SKM-1 (cell line): Measurements from ENCODE around the gene YIPF7.

Experiments
- DNase-seq: peaks from one replicate; lab custom pipeline; 2025; ENCODE audit not compliant: unreplicated experiment; lab: John Stamatoyannopoulos, UW

Gene YIPF7

GRCh38 chr4:44651425-44651824, at the start of gene YIPF7:
Gene YIPF7, minus strand, starts transcription at chr4:44651625. Its CDS starts 1,525 bp downstream, at chr4:44650100.
- no peak for DNase-seq

GRCh38 chr4:44701037-44701436, 49.6 kb upstream of the YIPF7 start:
- no peak for DNase-seq

- DNase-seq: no peak
Measured at GRCh38 chr4:44700427-44700826, 49.0 kb upstream of the YIPF7 start.

GRCh38 chr4:44684648-44685047, 33.2 kb upstream of the YIPF7 start:
- DNase-seq: no peak

GRCh38 chr4:44679060-44679459, 27.6 kb upstream of the YIPF7 start:
- DNase-seq: no peak

GRCh38 chr4:44678094-44679041, 26.9 kb upstream of the YIPF7 start, which contains the start of gene GUF1:
Gene GUF1, plus strand, starts transcription at chr4:44678420. Its CDS starts 203 bp downstream, at chr4:44678623.
- DNase-seq: peak; percentile 86

- DNase-seq: no peak
Measured at GRCh38 chr4:44675366-44675765, 23.9 kb upstream of the YIPF7 start.

- DNase-seq: no peak
Measured at GRCh38 chr4:44674471-44674870, 23.0 kb upstream of the YIPF7 start.

- DNase-seq: no peak
Measured at GRCh38 chr4:44671636-44672035, 20.2 kb upstream of the YIPF7 start.

GRCh38 chr4:44670506-44671199, 19.2 kb upstream of the YIPF7 start:
- no peak for DNase-seq

GRCh38 chr4:44668526-44668925, 17.1 kb upstream of the YIPF7 start:
- no peak for DNase-seq

GRCh38 chr4:44663539-44664263, 12.3 kb upstream of the YIPF7 start:
- no peak for DNase-seq

GRCh38 chr4:44662623-44663005, 11.2 kb upstream of the YIPF7 start:
- no peak for DNase-seq

- DNase-seq: no peak
Measured at GRCh38 chr4:44661940-44662622, 10.7 kb upstream of the YIPF7 start.

GRCh38 chr4:44660396-44660795, 9.0 kb upstream of the YIPF7 start:
- DNase-seq: no peak

- no peak for DNase-seq
Measured at GRCh38 chr4:44652002-44652401, 577 bp upstream of the YIPF7 start.

- no peak for DNase-seq
Measured at GRCh38 chr4:44646151-44646550, 5.3 kb downstream of the YIPF7 start.

- DNase-seq: no peak
Measured at GRCh38 chr4:44638091-44638490, 13.3 kb downstream of the YIPF7 start.

- DNase-seq: no peak
Measured at GRCh38 chr4:44632733-44633132, 18.7 kb downstream of the YIPF7 start.

- no peak for DNase-seq
Measured at GRCh38 chr4:44632089-44632488, 19.3 kb downstream of the YIPF7 start.
